RWPE2 (cell line): ENCODE data around the gene ELF1.
"Not testable (repeated sequence)": the region's sequence is repeated elsewhere in the genome, so short reads cannot be mapped to it uniquely, and the experiment has no call there.

Experiments
- ATAC-seq: fragments of 200-7000 bp; cut with Tn5 transposase; 3 replicates; pipeline ENCODE4 v1.9.1; 2021; ENCODE audit warnings: low read depth
- DNase-seq: peaks from one replicate; pipeline ENCODE4 v3.0.0-alpha.2; 2020; ENCODE audit warnings: low spot score
- H3K27ac ChIP-seq: fragments of 450-650 bp; 2 replicates; pipeline ENCODE4 v1.5.1; 2017; ENCODE audit warnings: mild to moderate bottlenecking; ENCODE audit not compliant: poor library complexity, severe bottlenecking
- H3K27me3 ChIP-seq: fragments of 250-450 bp; sonication (Bioruptor Pico); 2 replicates; pipeline ENCODE4 v1.5.1; 2021; ENCODE audit warnings: mild to moderate bottlenecking, moderate library complexity; ENCODE audit not compliant: insufficient read depth, poor library complexity, severe bottlenecking
- H3K36me3 ChIP-seq: fragments of 250-450 bp; sonication (Bioruptor Pico); 2 replicates; pipeline ENCODE4 v1.5.1; 2020; ENCODE audit warnings: low read depth, mild to moderate bottlenecking, moderate library complexity
- H3K4me1 ChIP-seq: fragments of 250-450 bp; sonication (Bioruptor Pico); 2 replicates; pipeline ENCODE4 v1.5.1; 2021; ENCODE audit warnings: mild to moderate bottlenecking, moderate library complexity; ENCODE audit not compliant: insufficient read depth, poor library complexity, severe bottlenecking
- H3K4me3 ChIP-seq: fragments of 250-450 bp; sonication (Bioruptor Pico); 2 replicates; pipeline ENCODE4 v1.5.1; 2021; ENCODE audit warnings: mild to moderate bottlenecking, moderate library complexity; ENCODE audit not compliant: severe bottlenecking
- H3K9me3 ChIP-seq: fragments of 250-450 bp; sonication (Bioruptor Pico); 2 replicates; pipeline ENCODE4 v1.5.1; 2021; ENCODE audit warnings: mild to moderate bottlenecking, moderate library complexity; ENCODE audit not compliant: severe bottlenecking
- TF ChIP-seq, protein P1 (sequence below): fragments of 450-650 bp; IDR thresholded peaks from one replicate; pipeline ENCODE4 v1.5.1; 2017; ENCODE audit warnings: mild to moderate bottlenecking, moderate library complexity; ENCODE audit not compliant: poor library complexity, severe bottlenecking

The ELF1 gene

DNA sequence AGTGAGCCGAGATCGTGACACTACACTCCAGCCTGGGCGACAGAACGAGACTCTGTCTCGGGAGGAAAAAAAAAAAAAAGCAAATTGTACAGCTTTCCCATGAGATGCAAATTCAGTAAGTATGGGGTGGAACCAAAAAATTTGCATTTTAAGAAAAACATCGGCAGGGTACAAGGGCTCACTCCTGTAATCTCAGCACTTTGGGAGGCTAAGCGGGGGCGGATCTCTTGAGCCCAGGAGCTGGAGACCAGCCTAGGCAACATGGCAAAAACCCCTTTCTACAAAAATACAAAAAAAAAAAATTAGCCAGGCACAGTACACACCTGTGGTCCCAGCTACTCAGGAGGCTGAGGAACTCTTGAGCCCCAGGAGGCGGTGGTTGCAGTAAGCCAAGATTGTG is 91.2 kb downstream of the ELF1 start:
- H3K4me3 ChIP-seq, result no peak overlapping the region
- peaks cover 27% of the 10 kb centered on the region for H3K36me3 ChIP-seq
- no peak for DNase-seq
- no peak overlapping the region for H3K27ac ChIP-seq
- H3K9me3 ChIP-seq, result no peaks in the 10 kb centered on the region
- no peaks in the 10 kb centered on the region for H3K27me3 ChIP-seq
- H3K4me1 ChIP-seq, result no peaks in the 10 kb centered on the region
- no peak for ATAC-seq
- TF ChIP-seq, protein P1, sequence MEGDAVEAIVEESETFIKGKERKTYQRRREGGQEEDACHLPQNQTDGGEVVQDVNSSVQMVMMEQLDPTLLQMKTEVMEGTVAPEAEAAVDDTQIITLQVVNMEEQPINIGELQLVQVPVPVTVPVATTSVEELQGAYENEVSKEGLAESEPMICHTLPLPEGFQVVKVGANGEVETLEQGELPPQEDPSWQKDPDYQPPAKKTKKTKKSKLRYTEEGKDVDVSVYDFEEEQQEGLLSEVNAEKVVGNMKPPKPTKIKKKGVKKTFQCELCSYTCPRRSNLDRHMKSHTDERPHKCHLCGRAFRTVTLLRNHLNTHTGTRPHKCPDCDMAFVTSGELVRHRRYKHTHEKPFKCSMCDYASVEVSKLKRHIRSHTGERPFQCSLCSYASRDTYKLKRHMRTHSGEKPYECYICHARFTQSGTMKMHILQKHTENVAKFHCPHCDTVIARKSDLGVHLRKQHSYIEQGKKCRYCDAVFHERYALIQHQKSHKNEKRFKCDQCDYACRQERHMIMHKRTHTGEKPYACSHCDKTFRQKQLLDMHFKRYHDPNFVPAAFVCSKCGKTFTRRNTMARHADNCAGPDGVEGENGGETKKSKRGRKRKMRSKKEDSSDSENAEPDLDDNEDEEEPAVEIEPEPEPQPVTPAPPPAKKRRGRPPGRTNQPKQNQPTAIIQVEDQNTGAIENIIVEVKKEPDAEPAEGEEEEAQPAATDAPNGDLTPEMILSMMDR, result no peak

DNA sequence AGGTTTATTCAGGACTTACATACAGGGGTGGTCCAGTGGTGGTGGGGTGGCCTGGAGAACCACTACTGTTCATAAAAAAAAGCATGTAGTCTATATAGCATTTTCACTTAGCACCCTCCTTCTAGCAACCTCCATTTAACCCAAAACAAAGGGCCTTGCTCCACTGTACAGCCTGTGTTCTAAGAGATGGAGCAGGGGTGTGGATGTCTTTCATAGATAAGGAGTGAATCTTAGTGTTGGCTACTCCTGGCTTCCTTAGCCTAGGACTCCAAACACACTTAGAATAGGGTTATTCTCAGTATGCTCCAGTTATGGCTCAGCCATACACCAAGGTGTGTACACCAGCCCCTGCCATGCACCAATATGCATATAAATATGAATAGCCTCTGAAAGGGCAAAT is 95.2 kb downstream of the ELF1 start:
- Histone ChIP-seq H3K9me3 (no peaks in the 10 kb centered on the region), H3K27ac (no peak overlapping the region)
- ATAC-seq, result no peak

DNA sequence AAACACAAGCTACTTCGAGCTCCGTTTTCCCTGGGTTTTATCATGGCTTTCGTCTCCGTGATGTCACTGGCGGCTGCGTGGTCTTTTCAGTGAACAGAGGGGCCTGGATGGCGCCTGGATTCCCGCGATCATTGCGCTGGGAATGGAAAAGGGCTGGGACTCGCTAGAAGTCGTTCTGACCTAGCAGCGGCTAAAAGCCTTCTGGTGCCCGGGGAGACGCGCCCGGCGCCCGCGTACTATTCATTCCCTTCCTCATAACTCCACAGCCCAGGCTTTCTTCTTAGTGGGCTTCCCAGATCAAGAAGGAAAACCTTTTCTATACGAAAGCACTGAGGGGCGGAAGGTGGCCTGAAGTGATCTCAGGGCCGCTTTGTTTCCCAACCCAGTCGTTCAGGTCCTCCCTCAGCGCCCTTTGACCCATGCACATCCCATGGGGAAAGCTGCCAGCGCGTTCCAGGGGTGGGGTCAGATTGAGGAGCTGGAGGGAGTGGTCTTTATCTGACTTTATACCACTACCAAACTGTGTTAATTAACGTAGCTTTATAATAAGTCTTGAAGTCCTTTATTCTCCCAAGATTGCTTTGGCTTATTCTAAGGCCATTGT is 96.6 kb downstream of the ELF1 start:
- Histone ChIP-seq H3K36me3 (no peaks in the 10 kb centered on the region), H3K27ac (no peak overlapping the region), H3K4me3 (no peak overlapping the region), H3K9me3 (no peaks in the 10 kb centered on the region), H3K4me1 (no peaks in the 10 kb centered on the region), H3K27me3 (no peaks in the 10 kb centered on the region)
- ATAC-seq (no peak), DNase-seq (no peak)
- TF ChIP-seq, protein P1, result no peak

More for the DNA sequence above, 95.2 kb downstream of the ELF1 start:
- Histone ChIP-seq H3K27me3 (no peaks in the 10 kb centered on the region), H3K4me1 (no peaks in the 10 kb centered on the region), H3K4me3 (no peak overlapping the region), H3K36me3 (no peaks in the 10 kb centered on the region)
- TF ChIP-seq, protein P1, result no peak
- no peak for DNase-seq

DNA sequence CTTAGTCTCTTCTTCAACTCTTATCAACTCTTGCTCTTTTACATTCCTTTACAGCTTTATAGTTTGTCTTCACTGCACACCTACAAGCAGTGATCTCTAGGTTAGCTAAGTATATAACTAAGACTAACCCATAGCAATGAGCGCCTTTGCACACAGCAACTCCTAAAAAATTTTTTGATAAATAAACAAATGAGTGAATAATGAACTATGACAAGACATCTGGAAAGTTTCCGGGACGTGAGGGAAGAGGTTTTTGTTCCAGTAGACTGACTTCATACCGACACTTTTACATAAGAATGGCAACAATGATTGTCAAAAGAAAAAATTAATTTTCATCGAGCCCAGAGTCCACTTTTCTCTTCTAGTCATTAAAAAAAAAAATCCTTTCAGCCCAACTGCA is 98.3 kb downstream of the ELF1 start:
- H3K27ac ChIP-seq, result peak overlapping the region; percentile 48
- ATAC-seq (no peak), DNase-seq (no peak)
- no peaks in the 10 kb centered on the region for H3K9me3 ChIP-seq
- H3K4me3 ChIP-seq, result peak overlapping the region; percentile 51
- H3K27me3 ChIP-seq, result no peaks in the 10 kb centered on the region
- no peaks in the 10 kb centered on the region for H3K36me3 ChIP-seq
- no peaks in the 10 kb centered on the region for H3K4me1 ChIP-seq
- TF ChIP-seq, protein P1, result no peak

DNA sequence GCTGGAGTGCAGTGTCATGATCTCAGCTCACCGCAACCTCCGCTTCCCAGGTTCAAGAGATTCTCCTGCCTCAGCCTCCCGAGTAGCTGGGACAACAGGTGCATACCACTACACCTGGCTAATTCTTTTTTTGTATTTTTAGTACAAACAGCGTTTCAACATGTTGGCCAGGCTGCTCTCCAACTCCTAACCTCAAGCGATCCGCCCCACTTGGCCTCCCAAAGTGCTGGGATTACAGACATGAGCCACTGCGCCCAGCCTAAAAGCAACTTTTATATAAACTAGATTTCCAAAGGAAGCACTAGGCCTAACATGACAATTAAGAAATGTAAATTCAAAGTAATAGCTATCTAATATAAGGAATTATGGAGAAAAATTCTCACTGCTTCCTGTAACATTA is 99.2 kb downstream of the ELF1 start:
- not testable (repeated sequence) for H3K9me3 ChIP-seq, H3K27me3 ChIP-seq, DNase-seq, H3K36me3 ChIP-seq, H3K27ac ChIP-seq, H3K4me3 ChIP-seq, H3K4me1 ChIP-seq, ATAC-seq
